Right lobe of liver (tissue), 4 donors: ENCODE measurements around the gene KRTAP2-2.

Experiments used
- CTCF ChIP-seq, 4 donors: fragments of 200-600 bp in 3 of 4; fragments of 450-650 bp in 1 of 4; IDR thresholded peaks; one replicate each; pipeline versions ENCODE4 v1.5.1 to v1.8.0; 2016 to 2022; ENCODE audit warnings: antibody characterized with exemption in 4 of 4, mild to moderate bottlenecking in 2 of 4
- POLR2A ChIP-seq: fragments of 450-650 bp; IDR thresholded peaks from one replicate; pipeline ENCODE4 v1.6.1; 2017; ENCODE audit warnings: antibody characterized with exemption, mild to moderate bottlenecking
- donor health status: DM: no; HTN: no; CAD: no.
- donor health status: DM: no; HTN: no; CAD: no.
- donor health status: DM: no; HTN: yes; CAD: no.

GRCh38 chr17:41076788-41077187 is 21.8 kb upstream of the KRTAP2-2 start:
- no peak for TF ChIP-seq CTCF (IDR thresholded peaks at IDR 0.05)
- no peak for TF ChIP-seq POLR2A
